Spinal cord (tissue), 10 donors: ENCODE data around the gene FAM78A. TPM values are rescaled to one million over a fixed set of nuclear protein-coding genes. Genes with fewer than 3 reads are reported as not detected.

Source experiments
- DNase-seq, 6 donors: peaks; one replicate each; pipeline versions ENCODE4 v3.0.0 to v3.0.0-alpha.2; 2013 to 2015; ENCODE audit warnings: low spot score in 6 of 6, low read depth in 4 of 6
- H3K27ac ChIP-seq: one replicate; pipeline ENCODE4 v1.5.1; 2013; ENCODE audit warnings: low read depth, low read length, control low read depth
- H3K27me3 ChIP-seq: one replicate; pipeline ENCODE4 v1.6.1; 2013; ENCODE audit warnings: low read length; ENCODE audit not compliant: control insufficient read depth, insufficient read depth
- H3K36me3 ChIP-seq: one replicate; pipeline ENCODE4 v1.6.1; 2013; ENCODE audit warnings: low read length; ENCODE audit not compliant: control insufficient read depth, insufficient read depth
- H3K4me1 ChIP-seq: one replicate; pipeline ENCODE4 v1.6.1; 2013; ENCODE audit warnings: low read length; ENCODE audit not compliant: control insufficient read depth, insufficient read depth
- H3K4me3 ChIP-seq: one replicate; pipeline ENCODE4 v1.5.1; 2013; ENCODE audit warnings: low read depth, low read length, control low read depth
- H3K9me3 ChIP-seq: one replicate; pipeline ENCODE4 v1.6.1; 2013; ENCODE audit warnings: low read length; ENCODE audit not compliant: control insufficient read depth, insufficient read depth
- WGBS: methylation state at CpG from one replicate; pipeline ENCODE4 v1.1.5; 2013; ENCODE audit warnings: missing lambda C conversion rate; ENCODE audit not compliant: insufficient coverage; 5-methylcytosine and 5-hydroxymethylcytosine counted together
- polyA plus RNA-seq, 2 donors: library from polyadenylated mRNA; unstranded; fragments of 120-200 nt; gene quantifications; one replicate each; pipeline ENCODE4 v1.2.1, GENCODE V29; 2013; ENCODE audit not compliant: insufficient read length in 2 of 2
- total RNA-seq, 2 donors: library from RNA; depleted of rRNA in 1 of 2; stranded (reverse); fragments of 120-200 nt in 1 of 2; fragments of >200 nt in 1 of 2; gene quantifications; one replicate each; pipeline versions ENCODE4 v1.2.3 to v1.2.4, GENCODE V29; 2013 to 2014
- donor health status: healthy.

FAM78A gene
- total and polyA plus RNA-seq, 4 donors, result 2.7 to 7.4 (median 4.5) TPM

DNA sequence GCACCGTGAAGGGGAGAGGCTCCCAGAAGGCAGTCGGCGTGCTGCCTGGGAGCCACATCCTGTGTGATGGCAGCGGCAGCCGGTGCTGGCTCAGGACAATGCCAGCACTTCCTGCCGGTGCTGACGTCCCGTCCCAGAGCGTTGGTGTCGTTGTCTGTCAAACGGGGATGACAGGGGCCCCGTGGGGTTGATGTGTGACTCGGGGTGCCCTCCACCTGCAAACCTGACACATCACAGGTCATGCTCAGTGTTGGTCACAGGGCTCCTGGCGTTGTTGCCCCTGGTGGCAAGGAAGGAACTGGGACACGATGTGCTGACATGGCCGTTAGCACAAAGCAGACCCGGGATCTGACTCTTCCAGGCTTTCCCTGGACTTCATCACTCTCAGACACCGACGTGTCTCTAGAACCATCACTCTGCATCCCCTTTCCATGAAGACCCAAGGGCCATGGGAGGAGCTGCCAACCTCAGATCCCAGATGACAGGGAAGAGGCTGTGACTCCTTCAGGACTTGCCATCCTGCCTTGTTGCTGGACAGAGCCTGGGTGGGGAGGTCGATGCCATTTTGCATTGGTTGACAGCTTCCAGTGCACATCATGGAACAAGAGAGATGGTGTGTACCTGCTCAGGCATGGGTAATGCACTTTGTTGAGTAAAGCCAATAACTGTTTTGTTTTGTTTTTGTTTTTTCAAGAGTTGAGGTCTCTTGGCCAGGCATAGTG lies 34.7 kb upstream of the FAM78A start:
- Histone ChIP-seq H3K36me3 (peaks cover 31% of the 10 kb centered on the region), H3K27me3 (no peaks in the 10 kb centered on the region), H3K4me3 (no peak overlapping the region), H3K4me1 (no peaks in the 10 kb centered on the region), H3K27ac (no peak overlapping the region), H3K9me3 (no peaks in the 10 kb centered on the region)
- WGBS, result 56% methylated on average over 20 of the region's 20 CpGs
- no peak for DNase-seq

DNA sequence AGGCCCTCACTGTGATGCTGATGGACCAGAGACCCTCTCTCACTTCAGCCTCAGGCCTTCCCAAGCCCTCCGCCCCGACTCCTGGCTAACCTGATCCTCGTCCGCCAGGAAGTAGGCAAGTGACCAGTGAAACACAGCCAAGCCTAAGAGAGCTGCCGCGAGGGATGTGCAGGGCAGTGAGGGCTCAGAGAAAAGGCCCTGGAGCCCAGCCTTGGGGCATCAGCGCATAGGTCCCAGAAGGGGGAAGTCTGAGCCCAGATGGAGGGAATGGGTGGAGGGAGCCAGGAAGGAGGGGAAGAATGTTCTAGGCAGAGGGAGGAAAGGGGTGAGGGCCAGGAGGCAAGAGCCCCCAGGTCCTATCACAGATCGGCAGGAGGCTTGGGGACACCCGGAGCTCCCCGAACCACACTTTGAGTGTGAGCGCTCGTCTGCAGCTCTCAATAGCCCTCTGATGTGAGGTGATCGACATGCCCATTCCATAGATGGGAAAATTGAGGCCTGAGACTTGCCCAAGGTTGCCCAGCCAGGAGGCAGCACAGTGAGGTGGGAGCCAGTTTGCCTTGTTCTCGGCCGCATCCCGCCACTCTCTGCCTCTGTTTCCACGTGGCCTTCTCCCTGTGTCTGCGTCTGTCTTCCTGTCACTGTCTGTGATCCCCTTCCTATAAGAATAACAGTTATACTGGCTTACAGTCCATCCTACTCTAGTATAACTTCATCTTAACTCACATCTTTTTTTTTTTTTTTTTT lies 33.4 kb upstream of the FAM78A start:
- H3K9me3 ChIP-seq, result no peaks in the 10 kb centered on the region
- H3K4me3 ChIP-seq, result no peak overlapping the region
- no peaks in the 10 kb centered on the region for H3K4me1 ChIP-seq
- H3K36me3 ChIP-seq, result peaks cover 32% of the 10 kb centered on the region
- DNase-seq, result no peak
- no peak overlapping the region for H3K27ac ChIP-seq
- WGBS, result 80% methylated on average over 16 of the region's 18 CpGs
- H3K27me3 ChIP-seq, result no peaks in the 10 kb centered on the region

DNA sequence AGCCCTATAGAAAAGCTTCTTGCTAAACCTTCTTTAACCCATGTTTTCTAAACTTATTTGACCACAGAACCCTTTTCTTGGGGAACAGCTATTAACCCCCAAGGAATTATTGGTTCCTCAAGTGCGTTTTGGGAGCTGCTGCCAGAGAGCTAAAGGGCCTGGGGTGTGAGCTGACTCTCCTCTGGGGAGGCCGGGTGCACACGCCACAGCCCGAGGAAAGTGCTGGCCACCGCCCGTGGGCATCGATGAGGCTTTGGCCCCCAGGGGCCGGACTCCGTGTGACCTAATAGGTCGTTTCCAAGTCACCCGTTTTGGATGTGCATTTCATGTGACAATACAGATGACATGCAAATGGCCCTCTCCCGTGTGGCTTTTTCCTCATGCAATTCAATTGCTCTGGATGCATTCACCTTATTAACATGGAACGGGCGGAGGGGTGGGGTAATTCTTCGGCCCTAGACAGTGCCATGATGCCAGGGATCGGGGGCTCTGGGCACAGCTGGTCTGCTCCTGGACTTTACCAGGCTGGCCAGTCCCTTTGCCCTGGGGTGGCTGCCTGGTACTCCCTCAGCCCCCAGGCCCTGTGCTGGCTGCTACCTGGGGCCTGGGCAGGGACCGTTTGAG lies 32.7 kb upstream of the FAM78A start:
- H3K4me1 ChIP-seq, result no peaks in the 10 kb centered on the region
- H3K27me3 ChIP-seq, result no peaks in the 10 kb centered on the region
- H3K4me3 ChIP-seq, result no peak overlapping the region
- WGBS, result 72% methylated on average over 17 of the region's 17 CpGs
- H3K9me3 ChIP-seq, result no peaks in the 10 kb centered on the region
- H3K36me3 ChIP-seq, result peaks cover 36% of the 10 kb centered on the region
- no peak for DNase-seq
- no peak overlapping the region for H3K27ac ChIP-seq

DNA sequence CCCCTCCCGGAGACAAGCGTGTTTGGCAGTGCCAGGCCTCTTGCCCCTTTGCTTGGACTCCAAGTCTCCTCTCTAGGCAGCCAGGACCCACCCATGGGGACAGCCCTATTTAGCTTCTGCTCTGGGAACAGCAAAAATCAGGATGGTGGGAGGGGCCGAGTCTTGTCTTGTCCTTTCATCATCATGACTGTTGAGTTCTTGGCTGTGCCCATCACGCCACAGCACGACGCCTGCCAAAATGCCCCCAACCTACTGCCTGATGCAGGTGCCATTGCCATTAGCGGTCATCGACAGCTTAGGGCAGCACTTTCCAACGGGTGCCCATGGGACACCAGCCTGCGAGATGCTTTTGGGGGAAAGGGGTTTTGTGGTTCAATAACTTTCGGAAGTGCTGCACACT lies 32.1 kb upstream of the FAM78A start:
- H3K4me1 ChIP-seq, result no peaks in the 10 kb centered on the region
- H3K27me3 ChIP-seq, result no peaks in the 10 kb centered on the region
- no peak overlapping the region for H3K27ac ChIP-seq
- WGBS, result 81% methylated on average over 8 of the region's 11 CpGs
- H3K4me3 ChIP-seq, result no peak overlapping the region
- no peak for DNase-seq
- H3K9me3 ChIP-seq, result no peaks in the 10 kb centered on the region
- H3K36me3 ChIP-seq, result peaks cover 41% of the 10 kb centered on the region

DNA sequence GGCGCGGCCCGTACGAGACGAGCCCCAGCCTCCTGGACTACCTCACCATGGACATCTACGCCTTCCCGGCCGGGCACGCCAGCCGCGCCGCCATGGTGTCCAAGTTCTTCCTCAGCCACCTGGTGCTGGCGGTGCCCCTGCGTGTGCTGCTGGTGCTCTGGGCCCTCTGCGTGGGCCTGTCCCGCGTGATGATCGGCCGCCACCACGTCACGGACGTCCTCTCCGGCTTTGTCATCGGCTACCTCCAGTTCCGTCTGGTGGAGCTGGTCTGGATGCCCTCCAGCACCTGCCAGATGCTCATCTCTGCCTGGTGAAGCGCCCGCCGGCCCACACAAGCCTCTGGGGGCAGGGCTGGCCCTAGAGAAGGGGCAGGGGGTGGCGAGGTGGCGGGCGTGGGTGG lies 31.7 kb upstream of the FAM78A start:
- H3K27me3 ChIP-seq, result no peaks in the 10 kb centered on the region
- peaks cover 40% of the 10 kb centered on the region for H3K36me3 ChIP-seq
- WGBS, result 88% methylated on average over 25 of the region's 31 CpGs
- no peak overlapping the region for H3K4me3 ChIP-seq
- no peak overlapping the region for H3K27ac ChIP-seq
- DNase-seq, result no peak
- no peaks in the 10 kb centered on the region for H3K9me3 ChIP-seq
- H3K4me1 ChIP-seq, result no peaks in the 10 kb centered on the region

DNA sequence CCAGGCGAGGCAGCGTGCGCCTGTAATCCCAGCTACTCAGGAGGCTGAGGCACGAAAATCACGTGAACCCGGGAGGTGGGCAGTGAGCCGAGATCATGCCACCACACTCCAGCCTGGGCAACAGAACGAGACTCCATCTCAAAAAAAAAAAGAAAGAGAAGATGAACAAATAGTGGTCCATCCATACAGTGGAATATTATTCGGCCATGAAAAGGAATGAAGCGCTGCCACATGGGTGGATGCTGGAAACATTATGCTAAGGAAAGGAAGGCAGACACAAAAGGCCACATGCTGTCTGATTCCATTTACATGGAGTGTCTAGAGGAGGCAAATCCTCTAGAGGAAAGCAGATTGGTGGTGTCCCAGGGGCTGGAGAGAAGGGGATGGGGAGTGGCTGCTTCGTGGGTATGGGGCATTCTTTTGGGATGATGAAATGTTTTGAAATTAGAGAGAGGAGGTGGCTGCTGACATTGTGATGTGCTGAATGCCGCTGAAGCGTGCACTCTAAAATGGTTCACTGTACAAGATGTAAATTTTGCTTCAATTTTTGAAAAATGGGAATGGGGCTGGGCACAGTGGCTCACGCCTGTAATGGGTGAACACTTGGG lies 30.2 kb upstream of the FAM78A start:
- 94% methylated on average over 6 of the region's 14 CpGs for WGBS
- peaks cover 48% of the 10 kb centered on the region for H3K36me3 ChIP-seq

DNA sequence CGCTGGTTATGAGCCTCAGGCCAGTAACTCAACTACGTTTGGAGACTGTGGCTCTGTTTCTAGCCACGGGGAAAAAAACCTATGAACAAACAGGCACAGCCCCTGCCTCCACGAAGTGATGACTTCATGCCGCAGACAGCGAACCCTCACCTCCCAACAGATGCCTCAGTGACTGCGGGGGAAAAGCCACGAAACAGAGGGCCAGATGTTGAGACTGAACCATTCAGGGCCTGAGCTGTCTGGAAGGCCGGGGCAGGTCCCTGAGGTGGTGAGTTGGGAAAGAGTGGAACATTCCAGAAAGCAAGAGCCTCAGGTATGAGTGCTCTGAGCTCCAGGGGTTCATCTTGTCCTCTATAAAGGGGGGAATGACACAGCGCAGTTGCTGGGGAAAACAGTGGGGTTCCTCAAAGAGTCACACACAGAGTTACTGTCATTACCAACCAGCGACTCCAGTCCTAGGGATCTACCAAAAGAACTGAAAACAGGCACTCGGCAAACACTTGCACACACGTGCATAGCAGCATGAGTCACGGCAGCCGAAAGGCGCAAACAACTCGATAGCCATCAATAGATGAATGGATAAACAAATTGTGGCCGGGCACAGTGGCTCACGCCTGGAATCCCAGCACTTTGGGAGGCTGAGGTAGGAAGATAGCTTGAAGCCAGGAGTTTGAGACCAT lies 28.5 kb upstream of the FAM78A start:
- H3K27me3 ChIP-seq, result no peaks in the 10 kb centered on the region
- no peak overlapping the region for H3K4me3 ChIP-seq
- no peak for DNase-seq
- H3K36me3 ChIP-seq, result peaks cover 47% of the 10 kb centered on the region
- WGBS, result 69% methylated on average over 13 of the region's 19 CpGs
- H3K27ac ChIP-seq, result no peak overlapping the region
- H3K9me3 ChIP-seq, result no peaks in the 10 kb centered on the region
- H3K4me1 ChIP-seq, result no peaks in the 10 kb centered on the region

More for the DNA sequence above, 30.2 kb upstream of the FAM78A start:
- no peaks in the 10 kb centered on the region for H3K9me3 ChIP-seq
- H3K27me3 ChIP-seq, result no peaks in the 10 kb centered on the region
- H3K4me3 ChIP-seq, result no peak overlapping the region
- H3K27ac ChIP-seq, result no peak overlapping the region
- DNase-seq, result no peak
- no peaks in the 10 kb centered on the region for H3K4me1 ChIP-seq

DNA sequence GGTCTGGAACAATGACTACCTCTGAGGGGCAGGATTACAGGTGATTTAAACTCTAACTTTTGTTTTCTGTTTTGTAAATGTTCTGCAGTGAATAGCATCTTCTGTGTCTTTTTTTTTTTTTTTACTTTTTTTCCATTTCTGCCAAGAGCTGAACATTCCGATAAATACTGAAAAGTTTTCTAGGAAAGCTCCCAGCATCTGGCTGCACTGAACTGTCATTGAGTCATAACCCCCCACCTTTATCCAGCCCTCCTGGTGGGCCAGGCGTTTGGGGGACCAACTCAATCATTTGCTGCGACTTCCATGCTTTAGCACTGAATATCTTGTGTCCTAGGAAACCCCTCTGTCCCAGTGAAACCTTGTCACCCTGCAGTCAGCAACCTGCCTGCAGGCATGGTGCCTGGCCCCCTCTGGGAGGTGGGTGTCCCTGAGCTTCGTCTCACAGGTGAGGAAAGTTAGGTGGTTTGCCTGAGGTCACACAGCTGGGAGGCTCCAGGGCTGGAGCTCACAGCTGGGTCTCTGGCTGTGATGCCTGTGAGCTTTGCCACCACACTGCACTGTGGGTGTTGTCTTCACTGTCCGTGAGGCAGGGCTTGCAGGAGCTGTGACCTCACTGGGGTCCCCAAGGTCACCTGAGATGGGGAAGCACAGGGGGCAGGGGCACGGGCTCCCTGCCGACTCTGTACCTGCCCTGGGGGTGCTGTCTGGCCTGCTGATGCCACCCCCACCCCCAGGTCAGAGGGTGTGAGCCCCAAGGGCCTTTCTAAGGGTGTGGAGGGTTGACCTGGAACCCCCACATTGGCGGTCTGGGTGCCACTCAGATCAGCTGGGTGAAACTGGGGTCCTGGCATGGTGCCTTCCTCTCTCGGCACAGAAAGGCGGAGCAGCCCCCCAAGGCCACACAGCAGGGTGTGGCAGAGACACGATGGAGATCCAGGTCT lies 27.3 kb upstream of the FAM78A start:
- no peak overlapping the region for H3K27ac ChIP-seq
- no peaks in the 10 kb centered on the region for H3K27me3 ChIP-seq
- no peak overlapping the region for H3K4me3 ChIP-seq
- WGBS, result 79% methylated on average over 11 of the region's 11 CpGs
- DNase-seq, result no peak
- H3K36me3 ChIP-seq, result peaks cover 48% of the 10 kb centered on the region
- no peaks in the 10 kb centered on the region for H3K4me1 ChIP-seq
- no peaks in the 10 kb centered on the region for H3K9me3 ChIP-seq
